HL-60/S4 (cell line): ENCODE results near the gene APLNR.
"Not testable (repeated sequence)": the region's sequence is repeated elsewhere in the genome, so short reads cannot be mapped to it uniquely, and the experiment has no call there.

ENCODE experiments used
- in situ Hi-C: fragments of 300-500 bp; cut with MboI; formaldehyde crosslinking; loops from 2 replicates; pipeline ENCODE4 v1.14.3; 2022; ENCODE audit warnings: low sequenced_read_pairs

The APLNR gene

DNA sequence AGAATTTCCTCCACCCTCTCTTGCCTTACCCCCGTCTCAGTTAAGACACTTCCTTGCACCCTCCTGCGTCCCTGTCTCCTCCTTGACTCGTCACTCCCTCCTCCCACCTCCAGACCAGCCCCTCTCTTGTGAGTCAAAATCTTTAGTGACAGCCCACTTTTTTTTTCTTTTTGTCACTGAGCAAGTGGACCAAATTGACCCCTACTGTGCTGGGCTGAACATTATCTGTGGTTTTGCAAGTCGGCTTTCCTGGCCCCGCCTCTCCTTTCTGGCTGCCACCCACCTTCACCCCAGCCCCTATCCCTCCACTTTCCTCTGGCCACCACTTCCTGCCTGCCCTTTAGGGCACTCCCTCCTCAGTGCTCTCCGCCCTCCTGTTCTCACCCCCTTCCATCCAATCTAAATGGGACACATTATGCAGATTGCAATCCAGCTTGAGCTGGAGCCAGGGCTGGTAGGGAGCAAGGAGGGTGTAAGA lies at the start of gene APLNR:
Gene APLNR, minus strand, starts transcription at position 47 of the 478 bp plus-strand sequence. CDS start 246 bp downstream, outside the sequence.
- in situ Hi-C loops: loop anchor here (25.0 kb wide), 1 partner anchor 400 kb away; no protein-coding TSS in a partner anchor

DNA sequence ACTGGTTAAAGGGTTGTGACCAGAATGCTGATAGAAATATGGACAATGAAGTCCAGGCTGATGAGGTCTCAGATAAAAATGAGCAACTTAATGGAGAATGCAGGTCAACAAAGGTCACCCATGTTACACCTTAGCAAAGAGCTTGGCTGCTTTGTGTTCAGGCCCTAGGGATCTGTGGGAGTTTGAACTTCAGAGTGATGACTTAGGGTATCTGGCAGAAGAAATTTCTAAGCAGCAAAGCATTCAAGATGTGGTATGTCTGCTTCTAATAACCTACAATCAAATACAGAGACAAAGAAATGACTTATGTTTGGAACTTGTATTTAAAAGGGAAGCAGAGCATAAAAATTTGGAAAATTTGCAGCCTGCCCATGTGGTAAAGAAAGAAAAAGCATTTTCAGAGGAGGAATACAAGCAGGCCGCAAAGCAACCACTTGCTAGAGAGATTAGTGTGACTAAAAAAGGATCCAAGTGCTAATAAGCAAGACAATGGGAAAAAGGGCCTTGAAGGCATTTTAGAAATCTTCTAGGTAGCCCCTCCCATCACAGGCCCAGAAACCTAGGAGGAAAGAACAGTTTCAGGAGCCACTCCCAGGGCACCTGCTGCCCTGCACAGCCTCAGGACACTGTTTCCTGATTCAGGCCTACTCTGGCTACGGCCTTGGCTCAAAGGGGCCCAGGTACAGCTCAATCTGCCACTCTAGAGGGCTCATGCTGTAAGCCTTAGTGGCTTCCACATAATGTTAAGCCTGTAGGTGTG lies 46.4 kb upstream of the APLNR start:
- in situ Hi-C loops: no loop called here

DNA sequence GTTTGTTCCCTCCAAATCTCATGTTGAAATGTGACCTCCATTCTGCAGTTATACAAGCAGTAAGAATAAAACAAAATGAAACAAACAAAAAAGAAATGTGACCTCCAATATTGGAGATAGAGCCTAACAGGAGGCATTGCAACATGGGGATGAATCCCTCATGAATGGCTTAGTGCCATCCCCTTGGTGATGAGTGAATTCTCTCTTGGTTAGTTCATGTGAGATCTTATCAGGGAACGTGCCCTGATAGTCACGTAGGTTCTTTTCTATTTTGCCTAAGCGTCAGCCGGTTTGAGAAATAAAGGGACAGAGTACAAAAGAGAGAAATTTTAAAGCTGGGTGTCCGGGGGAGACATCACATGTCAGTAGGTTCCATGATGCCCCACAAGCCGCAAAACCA lies 44.5 kb upstream of the APLNR start:
- in situ Hi-C loops: not testable (repeated sequence)

DNA sequence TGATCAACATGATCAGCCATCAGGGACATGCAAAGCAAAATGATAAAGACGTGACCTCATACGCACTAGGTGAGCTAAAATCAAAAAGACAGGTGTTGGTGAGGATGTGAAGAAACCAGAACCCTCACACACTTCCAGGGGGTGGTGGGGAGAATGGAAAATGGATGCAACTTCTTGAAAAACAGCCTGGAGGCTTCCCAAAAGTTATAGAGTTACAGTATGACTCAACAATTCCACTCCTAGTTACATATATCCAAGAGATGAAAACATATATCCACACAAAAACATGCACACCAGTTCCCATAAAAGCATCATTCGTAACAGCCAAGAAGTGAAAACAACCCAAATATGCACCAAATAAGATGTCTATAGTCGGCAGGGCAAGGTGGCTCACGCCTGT lies 42.1 kb upstream of the APLNR start:
- in situ Hi-C loops: no loop called here

DNA sequence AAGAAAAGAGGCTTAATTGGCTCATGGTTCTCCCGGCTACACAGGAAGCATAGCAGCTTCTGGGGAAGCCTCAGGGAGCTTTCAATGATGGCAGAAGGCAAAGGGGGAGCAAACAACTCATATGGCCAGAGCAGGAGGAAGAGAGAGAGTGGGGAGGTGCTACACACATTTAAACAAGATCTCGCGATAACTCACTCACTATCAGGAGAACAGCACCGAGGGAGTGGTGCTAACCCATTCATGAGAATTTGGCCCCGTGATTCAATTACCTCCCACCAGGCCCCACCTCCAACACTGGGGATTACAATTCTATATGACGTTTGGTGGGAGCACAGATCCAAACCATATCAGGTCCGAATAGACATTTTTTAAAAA lies 41.7 kb upstream of the APLNR start:
- in situ Hi-C loops: no loop called here

DNA sequence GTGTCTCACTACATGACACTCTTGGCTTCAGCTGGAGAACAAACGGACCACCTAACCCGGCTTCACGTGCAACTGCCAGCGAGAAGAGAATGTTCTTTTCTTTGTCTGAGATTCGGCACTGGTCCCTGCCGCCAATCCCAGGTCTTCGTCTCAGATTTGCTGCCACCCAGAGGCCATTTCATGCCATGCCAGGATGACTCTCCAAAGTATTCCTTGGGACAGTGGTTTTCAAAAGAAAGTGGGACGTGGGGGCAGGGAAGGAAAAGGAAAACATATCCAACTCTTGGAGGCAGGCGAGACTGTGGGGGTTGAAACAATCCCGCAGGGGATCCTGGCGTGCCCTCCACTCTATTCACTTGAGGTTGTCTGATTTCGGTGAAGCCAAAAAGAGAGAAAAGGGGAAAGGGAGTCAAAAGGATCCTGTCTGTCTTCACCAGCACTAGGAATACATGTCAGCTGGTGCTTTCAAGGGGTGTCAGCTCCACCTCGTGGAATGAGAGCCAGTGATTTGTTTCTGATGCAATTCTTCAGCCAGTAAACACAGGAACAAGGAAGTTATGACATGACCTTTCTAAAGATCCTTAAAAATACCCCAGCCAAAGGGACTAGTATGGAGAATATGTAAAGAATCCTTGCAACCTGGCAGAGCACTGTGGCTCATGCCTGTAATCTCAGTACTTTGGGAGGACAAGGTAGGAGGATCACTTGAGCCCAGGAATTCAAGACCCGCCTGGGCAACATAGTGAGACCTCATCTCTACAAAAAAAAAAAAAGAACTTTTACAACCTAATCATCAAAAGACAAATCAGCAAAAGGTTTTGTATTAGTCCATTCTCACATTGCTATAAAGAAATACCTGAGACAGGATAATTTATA lies 41.0 kb upstream of the APLNR start:
- in situ Hi-C loops: no loop called here

DNA sequence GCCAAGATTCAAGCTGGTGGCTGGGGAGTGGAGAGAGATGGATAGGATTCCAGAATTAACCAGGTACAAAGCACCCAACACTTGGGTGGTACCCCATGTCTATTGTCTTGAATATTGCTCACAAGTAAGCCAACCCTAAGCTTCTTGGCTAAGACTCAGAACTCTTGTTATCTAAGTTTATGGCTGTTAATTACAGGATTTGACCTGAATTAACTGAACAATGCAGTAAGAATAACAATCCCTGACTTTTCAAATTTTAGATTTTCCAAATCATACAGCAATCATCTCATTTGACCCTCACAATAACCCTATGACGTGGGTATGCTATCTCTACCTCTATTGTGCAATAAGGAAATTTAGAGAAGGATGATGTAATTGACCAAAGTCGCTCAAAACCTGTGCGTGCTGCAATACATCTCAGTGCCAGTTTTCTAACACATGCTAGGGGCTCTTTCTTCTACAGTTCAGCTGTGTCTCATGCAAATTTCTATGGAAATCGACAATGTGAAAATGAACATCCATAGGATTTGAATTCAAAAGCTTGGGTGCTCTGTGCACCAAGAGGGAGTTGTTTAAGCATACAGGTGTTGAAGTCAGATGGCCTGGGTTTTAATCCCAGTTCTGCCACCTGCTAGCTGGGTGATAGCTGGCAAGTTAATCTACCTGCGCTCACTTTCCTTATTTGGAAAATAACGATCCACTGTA lies 40.1 kb upstream of the APLNR start:
- in situ Hi-C loops: no loop called here

DNA sequence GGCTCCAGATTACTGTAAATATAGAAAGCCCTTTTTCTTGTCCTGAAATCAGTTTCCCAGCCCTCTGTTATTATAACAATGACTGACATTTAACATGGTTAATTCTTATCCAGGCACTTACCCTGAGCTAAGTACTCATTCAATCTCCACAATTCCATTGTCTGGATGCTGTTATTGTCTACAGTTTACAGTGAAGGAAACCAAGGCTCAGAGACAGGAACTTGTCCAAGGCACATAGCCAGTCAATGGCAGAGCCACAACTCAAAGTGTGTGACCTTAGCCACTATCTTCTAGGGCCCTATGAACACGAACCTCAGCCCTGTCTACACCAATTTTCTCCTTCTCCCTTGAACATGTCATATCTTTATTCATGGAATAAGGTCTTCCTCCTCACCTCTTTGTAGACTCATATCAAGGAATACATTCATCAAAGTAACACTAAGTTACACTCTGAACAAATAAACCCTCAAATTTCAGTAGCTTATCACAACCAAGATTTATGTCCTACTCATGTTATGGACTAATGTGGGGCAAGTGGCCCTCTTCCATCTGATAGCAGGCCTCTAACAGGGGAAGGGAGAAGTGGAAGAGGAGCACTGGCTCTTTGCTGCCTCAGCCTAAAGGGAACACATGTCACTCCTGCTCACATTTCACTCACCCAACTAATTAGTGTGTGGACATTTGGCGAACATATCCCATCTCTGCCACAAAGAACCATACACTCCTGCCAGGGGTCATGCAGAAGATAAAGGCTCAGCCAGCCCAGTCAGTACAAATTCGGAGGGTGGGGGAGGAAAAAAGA lies 39.3 kb upstream of the APLNR start:
- in situ Hi-C loops: no loop called here

DNA sequence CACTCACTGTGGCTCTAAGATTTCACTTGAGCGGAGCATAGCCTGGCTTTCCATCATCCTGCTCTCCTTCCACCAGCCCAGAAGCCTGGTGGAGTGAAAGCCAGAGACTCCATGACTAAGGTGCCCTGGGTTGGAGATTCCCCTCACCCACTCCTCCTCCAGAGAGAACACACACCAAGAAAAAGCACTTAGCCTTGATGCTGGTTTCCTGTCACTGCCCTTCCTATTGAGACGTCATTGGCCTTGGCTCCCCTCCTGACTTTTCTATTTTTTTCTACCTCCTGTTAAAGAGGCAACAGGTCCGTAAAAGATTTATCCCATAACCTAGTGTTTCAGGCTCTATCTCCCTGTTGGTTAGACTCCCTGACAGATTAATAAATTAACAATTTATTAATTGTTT lies 38.5 kb upstream of the APLNR start:
- in situ Hi-C loops: no loop called here

DNA sequence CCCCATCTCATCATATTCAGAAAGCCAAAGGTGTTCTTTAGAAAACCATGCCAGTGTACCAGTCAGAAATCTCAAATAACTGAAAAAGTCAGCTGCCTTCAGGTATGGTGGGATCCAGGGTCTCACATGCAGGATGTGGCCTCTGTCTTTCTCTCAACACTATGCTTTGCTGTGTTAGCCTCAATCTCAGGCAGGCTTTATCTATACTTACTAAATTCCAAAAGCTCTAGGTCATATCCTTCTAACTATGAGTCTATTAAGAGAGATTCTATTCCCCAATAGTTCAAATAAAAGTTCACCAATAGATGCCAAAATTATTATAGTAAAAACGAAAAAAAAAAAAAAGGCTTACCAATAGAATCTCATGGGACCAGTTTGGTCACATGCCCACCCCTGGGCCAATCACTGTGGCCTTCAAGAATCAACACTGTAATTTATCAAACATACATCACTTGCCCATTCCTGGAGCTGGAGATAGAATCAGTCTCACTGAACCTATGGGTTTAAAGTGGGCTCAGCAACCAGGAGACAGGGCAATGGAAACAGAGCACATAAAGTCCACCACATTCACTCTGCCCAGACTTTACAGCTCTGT lies 38.0 kb upstream of the APLNR start:
- in situ Hi-C loops: no loop called here

DNA sequence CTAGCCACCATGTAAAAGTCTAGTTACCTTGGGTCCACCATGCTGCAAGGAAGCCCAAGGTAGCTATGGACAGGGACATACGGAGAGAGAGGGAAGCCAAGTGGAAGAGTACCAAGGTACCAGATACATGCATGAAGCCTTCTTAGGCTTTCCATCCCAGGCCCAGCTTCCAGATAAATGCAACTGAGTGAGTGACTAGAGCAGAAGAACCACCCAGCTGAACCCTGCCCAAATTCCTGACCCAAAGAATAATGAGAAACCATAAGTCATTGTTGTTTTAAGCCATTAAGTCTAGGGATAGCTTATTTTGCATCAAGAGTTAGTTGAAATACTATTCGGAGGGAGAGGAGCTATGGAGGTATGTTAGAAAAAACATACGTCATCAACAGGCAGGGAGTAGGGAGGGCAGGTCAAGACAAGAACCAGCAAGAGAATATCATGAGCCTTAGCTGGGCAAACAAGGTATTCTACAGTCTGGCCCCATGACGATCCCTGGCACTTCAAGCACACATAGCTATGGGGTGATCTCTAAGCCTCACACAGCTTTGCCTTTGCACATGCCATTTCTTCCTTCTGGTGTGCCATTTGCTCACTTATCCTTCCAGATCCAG lies 36.5 kb upstream of the APLNR start:
- in situ Hi-C loops: no loop called here

DNA sequence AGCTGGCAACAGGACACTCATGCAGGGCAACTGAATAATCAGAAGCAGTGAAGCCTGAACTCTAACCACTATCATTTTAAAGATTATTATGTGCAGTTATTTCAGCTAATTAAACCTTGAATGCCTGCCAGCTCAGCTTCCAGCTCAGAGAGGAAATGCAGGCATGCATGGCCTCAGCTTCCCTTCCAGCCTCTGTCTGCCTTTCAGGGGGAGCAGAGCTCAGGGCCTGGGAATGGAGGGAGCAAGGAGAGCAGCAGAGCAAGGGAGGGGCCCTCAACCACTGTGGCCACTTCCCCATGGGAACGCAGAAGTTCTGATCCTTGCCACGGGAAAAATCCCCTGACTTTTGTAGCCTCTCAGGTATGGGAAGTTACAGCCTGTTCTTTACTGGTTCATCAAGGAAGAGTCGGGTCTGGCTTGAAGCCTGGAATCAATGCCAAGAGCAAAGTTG lies 32.5 kb upstream of the APLNR start:
- in situ Hi-C loops: no loop called here

DNA sequence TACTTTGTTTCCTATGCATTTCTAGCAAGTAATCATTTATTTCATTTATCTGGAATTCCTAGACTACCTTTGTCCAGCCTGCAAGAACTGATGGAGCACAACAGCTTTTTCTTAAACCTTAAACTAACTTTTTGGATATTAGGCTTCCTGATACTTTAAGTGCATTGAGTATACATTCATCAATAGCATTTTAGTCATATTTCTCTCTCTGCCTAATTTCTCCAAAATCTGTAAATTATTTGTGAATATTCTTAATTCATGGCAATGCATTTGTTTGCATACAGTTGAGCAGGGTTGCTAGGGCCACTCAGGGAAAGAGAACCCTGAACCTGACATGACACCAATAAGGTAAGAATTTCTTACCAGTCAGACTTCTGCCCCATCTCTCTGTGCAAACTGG lies 29.1 kb upstream of the APLNR start:
- in situ Hi-C loops: no loop called here

DNA sequence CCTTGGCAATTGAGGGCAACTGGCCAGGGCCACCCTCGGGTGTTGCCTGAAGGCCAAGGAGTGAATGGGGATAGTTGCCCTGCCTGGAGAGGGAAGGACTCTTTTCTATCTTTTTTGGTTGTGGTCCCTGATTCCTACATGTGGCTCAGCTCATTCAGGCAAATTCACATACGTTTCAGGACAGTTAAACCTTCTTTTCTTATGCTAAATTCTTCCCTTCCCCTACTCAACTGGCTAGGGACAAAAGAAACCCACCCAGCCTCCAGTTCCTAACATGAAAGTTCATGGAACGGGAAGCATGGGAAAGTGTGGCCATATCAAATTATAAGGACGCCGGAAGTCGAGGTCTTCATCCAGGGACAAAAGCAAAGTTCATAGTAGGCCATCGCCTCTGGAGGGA lies 26.3 kb upstream of the APLNR start:
- in situ Hi-C loops: no loop called here

DNA sequence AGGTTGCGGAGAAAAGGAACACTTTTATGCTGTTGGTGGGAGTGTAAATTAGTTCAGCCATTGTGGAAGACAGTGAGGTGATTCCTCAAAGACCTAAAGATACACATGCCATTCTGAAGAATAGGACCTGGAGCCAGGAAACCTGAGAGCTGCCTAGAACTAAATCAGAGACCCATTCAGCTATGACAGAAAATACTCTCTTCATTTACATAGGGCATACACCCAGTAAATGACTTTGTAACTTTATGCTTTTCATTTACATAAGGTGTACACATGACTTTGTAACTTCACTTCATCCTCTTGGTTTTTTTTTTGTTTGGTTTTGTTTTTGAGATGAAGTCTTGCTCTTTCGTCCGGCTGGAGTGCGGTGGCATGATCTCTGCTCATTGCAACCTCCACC lies 25.1 kb upstream of the APLNR start:
- in situ Hi-C loops: no loop called here

DNA sequence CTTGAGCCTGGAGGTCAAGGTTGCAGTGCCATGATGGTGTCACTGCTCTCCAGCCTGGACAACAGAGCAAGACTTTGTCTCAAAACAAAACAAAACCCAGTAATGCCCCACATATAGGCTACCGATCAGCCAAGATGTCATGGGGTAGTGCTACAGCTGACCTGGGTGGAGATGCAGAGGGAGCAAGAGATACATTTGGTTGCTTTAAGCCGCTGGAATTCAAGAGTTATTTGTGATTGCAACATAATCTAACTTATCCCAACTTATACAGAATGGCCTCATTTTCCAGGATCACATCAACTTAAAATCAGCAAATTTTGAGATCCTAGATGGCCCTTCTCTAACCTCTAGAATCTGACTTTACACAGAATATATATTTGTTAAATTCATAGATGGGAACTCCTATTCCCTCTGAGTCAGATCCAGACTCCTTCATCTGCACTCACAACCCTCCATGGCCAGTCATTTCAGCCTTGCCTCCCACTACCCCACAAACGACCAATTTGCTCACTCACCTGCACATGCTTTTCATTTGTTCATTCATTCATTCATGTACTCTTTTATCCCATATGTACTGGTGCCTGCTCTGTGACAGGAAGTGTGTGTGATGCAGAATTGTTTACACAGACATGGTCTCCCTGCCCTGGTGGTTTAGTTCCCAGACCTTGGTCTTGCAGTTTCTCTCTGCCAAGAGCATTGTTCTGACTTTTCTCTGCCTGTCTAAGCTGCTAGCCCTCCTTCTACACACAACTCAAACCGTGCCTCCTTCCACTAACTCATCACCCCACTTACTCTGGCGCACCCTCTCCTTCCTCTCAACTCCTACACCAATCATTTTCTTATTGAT lies 24.1 kb upstream of the APLNR start:
- in situ Hi-C loops: no loop called here

DNA sequence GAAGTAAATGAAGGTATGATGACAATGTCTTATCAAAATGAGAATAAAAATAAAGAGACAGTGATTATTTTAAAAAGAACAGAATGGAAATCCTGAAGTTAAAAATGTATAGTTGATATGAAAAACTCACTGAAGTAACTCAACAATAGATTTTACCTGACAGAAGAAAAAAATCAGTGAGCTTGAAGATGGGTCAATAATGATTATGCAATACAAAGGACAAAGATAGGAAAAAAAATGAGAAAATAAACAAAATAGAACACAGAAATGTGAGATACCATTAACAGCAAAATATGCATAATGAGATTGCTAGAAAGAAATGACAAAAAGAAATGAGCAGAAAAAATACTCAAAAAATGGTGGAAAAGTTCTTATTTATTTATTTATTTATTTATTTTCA lies 19.1 kb upstream of the APLNR start:
- in situ Hi-C loops: no loop called here

DNA sequence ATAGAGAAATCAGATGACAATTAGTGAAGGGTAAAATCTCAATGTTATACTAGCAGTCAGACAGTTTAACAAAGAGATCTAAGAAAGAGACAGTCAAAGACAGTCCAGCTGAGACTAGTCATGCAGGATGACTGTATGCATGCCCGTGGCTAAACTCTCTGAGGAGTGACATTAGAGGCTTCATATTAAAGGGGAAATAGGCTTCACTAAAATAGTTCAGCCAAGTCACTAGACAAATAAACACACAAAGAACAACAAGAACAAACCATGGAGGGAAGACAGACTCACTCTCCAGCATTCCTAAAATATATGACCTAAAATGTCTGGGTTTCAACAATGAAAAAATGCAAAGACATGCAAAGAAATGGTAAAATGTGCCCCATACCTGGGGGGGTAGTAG lies 18.6 kb upstream of the APLNR start:
- in situ Hi-C loops: no loop called here

DNA sequence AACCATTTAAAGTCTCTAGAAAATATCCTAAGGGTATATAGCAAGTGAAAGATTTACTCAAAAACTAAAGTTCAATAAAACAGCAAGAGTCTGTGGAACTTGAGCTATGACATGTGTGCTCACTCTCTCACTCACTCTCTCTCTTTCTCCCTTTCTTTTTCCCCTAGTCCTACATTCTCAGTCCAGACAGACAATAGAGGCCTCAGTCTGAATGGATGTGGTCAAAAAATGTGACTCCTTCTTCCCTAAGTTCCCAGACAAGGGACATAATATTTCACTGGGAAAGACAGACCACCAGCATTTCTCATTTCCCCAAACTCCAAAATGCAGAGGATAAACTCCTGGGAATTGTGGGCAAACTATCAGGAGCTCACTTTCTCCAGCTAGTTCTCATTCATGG lies 17.6 kb upstream of the APLNR start:
- in situ Hi-C loops: no loop called here
